B cell (primary cell): Measurements from ENCODE around the gene ITPK1. TPM values are rescaled to one million over a fixed set of nuclear protein-coding genes. Genes with fewer than 3 reads are reported as not detected.
"Not testable (repeated sequence)": the region's sequence is repeated elsewhere in the genome, so short reads cannot be mapped to it uniquely, and the experiment has no call there.

Source experiments
- ATAC-seq: fragments of 200-7000 bp; cut with Tn5 transposase; one replicate; pipeline ENCODE4 v1.10.0; 2021; ENCODE audit warnings: low read depth, mild to moderate bottlenecking, moderate number of reproducible peaks, moderate library complexity
- CTCF ChIA-PET: fragments of 350-600 bp; sonication (Branson Sonifier 250); formaldehyde crosslinking; loops from one replicate; lab custom pipeline; 2021; ENCODE audit warnings: antibody characterized with exemption, inconsistent platforms; lab: Charles Lee
- POLR2A ChIA-PET: fragments of 350-600 bp; sonication (Branson Sonifier 250); formaldehyde crosslinking; loops from one replicate; lab custom pipeline; 2021; ENCODE audit warnings: antibody characterized with exemption; lab: Charles Lee
- DNase-seq: peaks from one replicate; pipeline ENCODE4 v3.0.0; 2013
- H2AFZ ChIP-seq: 2 replicates; pipeline ENCODE4 v1.6.1; 2012; ENCODE audit warnings: mild to moderate bottlenecking, low read depth, low read length; ENCODE audit not compliant: insufficient read depth, poor library complexity, severe bottlenecking
- H3K27ac ChIP-seq, 2 donors: 1 replicate in 1 of 2; 2 replicates in 1 of 2; pipeline ENCODE4 v1.5.1; 2012 to 2013; ENCODE audit warnings: low read length in 2 of 2, mild to moderate bottlenecking in 2 of 2, moderate library complexity in 1 of 2
- H3K27me3 ChIP-seq, 4 experiments: fragments of 200-600 bp in 1 of 4; sonication (generic) in 1 of 4; replicated peaks in 1 of 4; 1 replicate in 2 of 4; 2 replicates in 2 of 4; pipeline versions ENCODE4 v1.6.1 to v1.7.0; 2013 to 2016; ENCODE audit warnings: low read length in 3 of 4, mild to moderate bottlenecking in 2 of 4, mixed read lengths in 1 of 4, moderate library complexity in 1 of 4; ENCODE audit not compliant: insufficient read depth in 4 of 4, control insufficient read depth in 3 of 4; ENCODE audit errors: control extremely low read depth in 1 of 4
- H3K36me3 ChIP-seq, 2 experiments: replicated peaks in 1 of 2; 1 replicate in 1 of 2; 2 replicates in 1 of 2; pipeline versions ENCODE4 v1.6.1 to v1.7.1; 2013; ENCODE audit warnings: low read length in 1 of 2; ENCODE audit not compliant: insufficient read depth in 2 of 2, control insufficient read depth in 1 of 2; ENCODE audit errors: control extremely low read depth in 1 of 2, extremely low read depth in 1 of 2
- H3K4me1 ChIP-seq, 2 donors: fragments of 200-600 bp in 1 of 2; sonication (generic) in 1 of 2; 1 replicate in 1 of 2; 2 replicates in 1 of 2; pipeline versions ENCODE4 v1.5.1 to v1.6.1; 2013 to 2017; ENCODE audit warnings: low read length in 2 of 2; ENCODE audit not compliant: control insufficient read depth in 2 of 2, insufficient read depth in 2 of 2
- H3K4me2 ChIP-seq: replicated peaks from 2 replicates; pipeline ENCODE3; 2012; ENCODE audit warnings: mild to moderate bottlenecking, low read depth, low read length; ENCODE audit not compliant: poor library complexity, severe bottlenecking
- H3K4me3 ChIP-seq, 5 experiments: fragments of 200-600 bp in 1 of 5; sonication (generic) in 1 of 5; 1 replicate in 3 of 5; 2 replicates in 2 of 5; pipeline versions ENCODE4 v1.5.1 to v1.7.0; 2011 to 2016; ENCODE audit warnings: low read length in 4 of 5, mild to moderate bottlenecking in 4 of 5, low read depth in 2 of 5, control low read depth in 1 of 5, moderate library complexity in 1 of 5; ENCODE audit not compliant: insufficient read depth in 1 of 5; ENCODE audit errors: control extremely low read depth in 1 of 5, extremely low read depth in 1 of 5
- H3K79me2 ChIP-seq: fragments of 200-600 bp; sonication (generic); one replicate; pipeline ENCODE4 v1.6.0; 2016; ENCODE audit warnings: low read length; ENCODE audit not compliant: control insufficient read depth, insufficient read depth
- H3K9ac ChIP-seq: fragments of 200-600 bp; sonication (generic); 2 replicates; pipeline ENCODE4 v1.6.1; 2017; ENCODE audit warnings: mild to moderate bottlenecking, low read length, moderate library complexity
- H3K9me3 ChIP-seq, 3 donors: one replicate each; pipeline versions ENCODE4 v1.6.1 to v1.7.1; 2013; ENCODE audit warnings: low read length in 2 of 3; ENCODE audit not compliant: control insufficient read depth in 2 of 3, insufficient read depth in 1 of 3; ENCODE audit errors: control extremely low read depth in 1 of 3
- H4K20me1 ChIP-seq: 2 replicates; pipeline ENCODE4 v1.6.0; 2012; ENCODE audit warnings: mild to moderate bottlenecking, low read length; ENCODE audit not compliant: insufficient read depth, control insufficient read depth, poor library complexity, severe bottlenecking
- H3K27ac Mint-ChIP-seq: one replicate; pipeline ENCODE4 v1.8.0; 2021; ENCODE audit warnings: mixed read lengths
- H3K27me3 Mint-ChIP-seq: one replicate; pipeline ENCODE4 v1.8.0; 2021; ENCODE audit warnings: mixed read lengths
- H3K4me1 Mint-ChIP-seq: one replicate; pipeline ENCODE4 v1.8.0; 2021; ENCODE audit warnings: mixed read lengths
- H3K4me3 Mint-ChIP-seq: one replicate; pipeline ENCODE4 v1.8.0; 2021; ENCODE audit warnings: mixed read lengths
- H3K9me3 Mint-ChIP-seq: one replicate; pipeline ENCODE4 v1.8.0; 2022; ENCODE audit warnings: mixed read lengths; ENCODE audit not compliant: insufficient read depth
- EZH2 ChIP-seq: IDR thresholded peaks from 2 replicates; pipeline ENCODE4 v1.6.1; 2012; ENCODE audit warnings: borderline replicate concordance, low read depth, mild to moderate bottlenecking, moderate library complexity, low read length; ENCODE audit not compliant: insufficient read depth, poor library complexity, severe bottlenecking
- WGBS: methylation state at CpG from one replicate; pipeline ENCODE4 v1.1.5; 2013; ENCODE audit warnings: missing lambda C conversion rate; ENCODE audit not compliant: insufficient coverage; 5-methylcytosine and 5-hydroxymethylcytosine counted together
- intact Hi-C: fragments of 100-400 bp; cut with micrococcal nuclease; formaldehyde crosslinking; loops from one replicate; pipeline ENCODE4 v1.10.0; 2022
- polyA plus RNA-seq: library from polyadenylated mRNA; depleted of rRNA; stranded (reverse); fragments of >200 nt; gene quantifications from 2 replicates; pipeline ENCODE4 v1.2.3, GENCODE V29; 2012
- total RNA-seq, 2 donors: library from RNA; stranded (reverse); fragments of 120-200 nt in 1 of 2; gene quantifications; 1 replicate in 1 of 2; 2 replicates in 1 of 2; pipeline versions ENCODE4 v1.2.3 to v1.2.4, GENCODE V29; 2013 to 2022
- TF ChIP-seq, protein P1 (sequence below): fragments of 200-600 bp; IDR thresholded peaks from one replicate; pipeline ENCODE4 v1.8.0; 2022; ENCODE audit warnings: antibody characterized with exemption, mild to moderate bottlenecking

Gene ITPK1
- total and polyA plus RNA-seq, 2 donors (not counting 1 experiment from before 2014, with no cell fraction given): 46.0 to 46.9 TPM

GRCh38 chr14:93158349-93158748, 42.6 kb upstream of the ITPK1 start:
- H3K9me3 Mint-ChIP-seq, H3K4me1 ChIP-seq, H3K27me3 ChIP-seq, intact Hi-C loops, H3K4me2 ChIP-seq, H3K9me3 ChIP-seq, DNase-seq, H3K4me3 ChIP-seq, H3K79me2 ChIP-seq, H3K4me3 Mint-ChIP-seq, H3K27ac Mint-ChIP-seq, POLR2A ChIA-PET, H3K4me1 Mint-ChIP-seq, H3K27ac ChIP-seq, ATAC-seq, H3K9ac ChIP-seq, H3K36me3 ChIP-seq, H4K20me1 ChIP-seq, H3K27me3 Mint-ChIP-seq, H2AFZ ChIP-seq, CTCF ChIA-PET: not testable (repeated sequence)
- whole genome bisulfite sequencing: no CpG with 5 or more reads among the region's 7 CpGs

DNA sequence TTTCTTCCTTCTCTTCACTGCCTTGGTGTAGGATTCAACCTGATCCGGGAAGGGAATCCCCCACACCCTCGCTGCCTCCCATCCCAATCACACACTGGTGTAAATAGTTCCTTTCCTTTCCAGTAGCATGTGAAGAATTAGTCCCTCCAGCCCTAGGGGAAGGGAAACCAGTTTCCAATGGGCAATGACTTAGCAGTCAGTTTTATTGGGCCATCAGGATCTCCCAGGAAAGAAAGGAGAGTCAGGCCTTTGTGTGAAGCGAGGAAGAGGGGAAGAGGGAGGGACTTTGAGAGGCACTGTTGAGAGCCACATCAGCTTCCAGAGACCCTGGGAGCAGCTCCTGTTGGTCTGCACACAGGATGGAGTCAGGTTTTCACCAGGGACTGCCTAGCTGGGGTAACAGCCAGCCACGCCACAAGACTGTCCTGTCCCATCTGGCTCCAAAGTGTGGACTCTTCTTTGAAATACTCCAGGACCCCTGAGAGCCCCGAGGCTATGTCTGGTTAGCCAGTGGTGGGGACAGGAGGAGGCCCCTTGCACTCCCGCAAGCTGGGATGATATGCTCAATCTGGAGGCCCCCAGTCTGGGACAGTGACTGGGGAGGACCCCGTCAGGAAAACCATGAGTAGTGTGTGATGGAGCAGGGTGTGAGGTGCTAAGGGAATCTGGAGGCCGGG, 41.1 kb upstream of the ITPK1 start:
- Mint-ChIP-seq H3K27me3 (peaks cover 3% of the 10 kb centered on the region), H3K4me3 (no peak overlapping the region), H3K27ac (no peak overlapping the region), H3K9me3 (no peaks in the 10 kb centered on the region), H3K4me1 (no peaks in the 10 kb centered on the region)
- intact Hi-C loops: no loop called here
- WGBS: 80% methylated on average over 5 of the region's 8 CpGs
- TF ChIP-seq, protein P1, sequence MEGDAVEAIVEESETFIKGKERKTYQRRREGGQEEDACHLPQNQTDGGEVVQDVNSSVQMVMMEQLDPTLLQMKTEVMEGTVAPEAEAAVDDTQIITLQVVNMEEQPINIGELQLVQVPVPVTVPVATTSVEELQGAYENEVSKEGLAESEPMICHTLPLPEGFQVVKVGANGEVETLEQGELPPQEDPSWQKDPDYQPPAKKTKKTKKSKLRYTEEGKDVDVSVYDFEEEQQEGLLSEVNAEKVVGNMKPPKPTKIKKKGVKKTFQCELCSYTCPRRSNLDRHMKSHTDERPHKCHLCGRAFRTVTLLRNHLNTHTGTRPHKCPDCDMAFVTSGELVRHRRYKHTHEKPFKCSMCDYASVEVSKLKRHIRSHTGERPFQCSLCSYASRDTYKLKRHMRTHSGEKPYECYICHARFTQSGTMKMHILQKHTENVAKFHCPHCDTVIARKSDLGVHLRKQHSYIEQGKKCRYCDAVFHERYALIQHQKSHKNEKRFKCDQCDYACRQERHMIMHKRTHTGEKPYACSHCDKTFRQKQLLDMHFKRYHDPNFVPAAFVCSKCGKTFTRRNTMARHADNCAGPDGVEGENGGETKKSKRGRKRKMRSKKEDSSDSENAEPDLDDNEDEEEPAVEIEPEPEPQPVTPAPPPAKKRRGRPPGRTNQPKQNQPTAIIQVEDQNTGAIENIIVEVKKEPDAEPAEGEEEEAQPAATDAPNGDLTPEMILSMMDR: no peak
- TF ChIP-seq EZH2: no peak
- DNase-seq: no peak
- Histone ChIP-seq H4K20me1 (no peaks in the 10 kb centered on the region), H3K4me1 (no peaks in the 10 kb centered on the region), H3K9me3 (no peaks in the 10 kb centered on the region), H3K27me3 (peaks cover 0 to 3% (median 0%) of the 10 kb centered on the region in 4 experiments), H3K4me3 (no peak overlapping the region), H3K36me3 (no peaks in the 10 kb centered on the region), H3K9ac (no peak overlapping the region), H3K79me2 (no peaks in the 10 kb centered on the region), H2AFZ (no peak overlapping the region), H3K4me2 (no peak overlapping the region), H3K27ac (no peak overlapping the region)
- ChIA-PET CTCF (no interaction called here), POLR2A (no interaction called here)
- ATAC-seq: no peak
